ENCODE results near the gene RAB40A.
A peak's percentile ranks its signal among the peaks of the same experiment; 100 is the strongest.

The RAB40A gene

GRCh38 chrX:103519389-103519788 is at the start of gene RAB40A:
RAB40A (minus strand) TSS chrX:103519489; CDS start chrX:103500756, 18,733 bp downstream.
- no peak for DNase-seq

DNA sequence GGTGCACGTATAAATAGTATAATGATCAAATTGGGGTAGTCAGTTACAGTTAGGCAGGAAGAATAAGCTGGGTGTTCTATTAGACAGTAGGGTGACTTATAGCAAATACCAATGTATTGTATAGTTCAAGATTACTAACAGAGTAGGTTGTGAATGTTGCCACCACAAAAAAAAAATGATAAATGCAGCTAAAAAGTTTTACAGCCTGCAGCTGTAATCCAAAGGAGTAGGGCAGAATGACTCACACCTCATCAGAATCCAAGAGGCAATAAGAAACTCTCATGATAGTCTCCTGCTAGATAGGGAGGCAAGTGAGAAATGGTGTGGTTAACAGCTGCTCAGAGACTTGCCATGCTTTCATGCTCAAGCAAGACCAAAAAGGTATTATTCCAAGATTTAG is 46.5 kb upstream of the RAB40A start:
- no peak for DNase-seq

DNA sequence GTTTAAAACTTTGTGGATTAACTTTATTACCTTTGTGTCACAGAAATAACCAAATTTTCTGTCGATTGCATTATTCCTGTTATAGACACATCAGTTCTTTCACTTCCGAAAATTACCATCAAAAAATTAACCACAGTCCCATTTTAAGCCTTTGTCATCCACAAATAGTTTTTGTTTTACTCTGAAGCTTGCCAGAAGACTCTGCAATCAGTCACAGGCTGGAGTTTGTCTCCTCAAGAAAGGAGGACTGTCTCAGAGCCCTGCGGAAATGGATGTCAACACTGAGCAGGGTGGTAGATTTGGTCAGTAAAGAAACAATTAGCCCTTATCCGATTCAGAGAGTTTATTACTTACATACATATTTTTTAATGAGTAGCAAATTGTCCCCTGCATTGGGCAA is 45.9 kb upstream of the RAB40A start:
- no peak for DNase-seq

DNA sequence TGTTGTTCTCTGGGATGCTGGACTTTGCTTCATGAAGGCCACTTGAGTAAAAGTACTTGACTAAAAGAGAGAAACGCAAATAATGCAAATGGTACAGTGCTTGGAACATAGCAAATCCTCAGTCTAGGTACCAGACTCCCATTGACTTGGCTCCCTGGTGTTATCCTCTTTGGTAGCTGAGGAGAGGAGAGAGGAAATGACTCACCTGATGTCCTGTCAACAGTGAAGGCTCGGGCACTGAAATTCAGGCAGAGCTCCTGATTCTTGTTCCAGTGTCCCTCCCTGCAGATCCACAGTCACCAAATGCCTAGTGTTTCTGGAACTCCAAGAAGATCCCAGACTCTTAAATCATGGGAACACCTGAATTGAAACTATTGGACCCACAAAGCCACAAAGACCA is 43.5 kb upstream of the RAB40A start:
- DNase-seq = no peak

DNA sequence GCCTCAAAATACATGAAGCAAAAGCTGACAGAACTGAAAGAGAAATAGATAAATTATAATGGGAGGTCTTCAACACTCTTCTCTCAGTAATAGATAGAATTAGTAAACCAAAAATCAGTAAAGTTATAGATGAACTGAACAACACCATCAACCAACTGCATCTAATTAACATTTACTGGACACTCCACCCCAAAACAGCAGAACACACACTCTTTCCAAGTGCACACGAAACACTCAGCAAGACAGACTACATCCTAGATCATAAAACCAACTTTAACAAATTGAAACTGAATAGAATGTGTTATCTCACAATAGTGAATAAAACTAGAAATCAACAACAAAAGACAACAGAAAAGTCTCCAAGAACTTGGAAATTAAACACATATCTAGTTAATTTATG is 41.0 kb upstream of the RAB40A start:
- DNase-seq = no peak

DNA sequence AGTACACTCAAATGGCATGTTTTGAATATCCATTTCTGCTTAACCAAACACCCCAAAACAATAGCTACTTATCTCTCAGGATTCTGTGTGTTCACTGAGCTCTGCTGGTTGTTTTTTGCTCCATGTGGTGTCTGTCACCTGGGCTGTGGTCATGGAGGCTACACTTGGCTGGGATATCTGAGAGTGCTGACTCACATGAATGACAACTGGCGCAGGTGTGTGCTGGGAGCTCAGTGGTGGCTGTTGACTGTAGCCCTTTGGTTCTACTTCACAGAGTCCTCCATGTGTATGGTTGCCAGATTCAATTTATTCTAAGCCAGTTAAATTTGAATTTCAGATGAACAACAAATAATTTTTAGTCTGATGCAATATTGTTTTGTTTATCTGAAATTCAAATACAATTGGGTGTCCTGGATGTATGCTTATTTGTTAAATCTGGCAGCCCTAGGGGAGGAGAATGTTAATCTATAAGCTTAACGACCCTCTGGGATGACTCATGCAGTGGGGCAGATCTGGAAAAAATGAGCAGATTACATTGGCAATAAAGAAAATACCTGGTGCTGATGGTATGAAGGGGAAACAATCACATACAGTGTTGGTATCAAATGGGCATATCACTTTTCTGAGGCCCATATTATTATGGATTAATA is 37.8 kb upstream of the RAB40A start:
- DNase-seq = peak; percentile 23

GRCh38 chrX:103554687-103555424 is 35.6 kb upstream of the RAB40A start:
- DNase-seq = peak; percentile 65

DNA sequence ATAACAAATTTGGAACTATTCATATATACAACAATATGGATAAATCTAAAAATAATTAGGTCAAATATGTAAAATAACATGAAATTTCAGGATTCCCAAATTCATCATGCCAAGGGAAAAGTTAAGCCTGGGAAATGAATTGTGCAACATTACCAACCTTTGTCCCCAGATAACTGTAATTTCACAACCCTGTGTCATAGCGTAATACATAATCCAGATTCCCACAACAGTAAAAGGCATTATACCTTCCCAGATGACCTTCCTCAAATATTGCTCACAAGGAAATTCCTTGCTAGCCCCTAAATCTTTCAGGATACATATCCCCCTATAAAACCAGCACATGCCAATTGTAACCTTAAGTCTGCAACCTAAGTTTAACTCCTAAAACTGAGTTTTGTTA is 32.9 kb upstream of the RAB40A start:
- no peak for DNase-seq

- DNase-seq = no peak
Observed at GRCh38 chrX:103550415-103551051, 31.2 kb upstream of the RAB40A start.

GRCh38 chrX:103549916-103550315 is 30.6 kb upstream of the RAB40A start:
- no peak for DNase-seq

DNA sequence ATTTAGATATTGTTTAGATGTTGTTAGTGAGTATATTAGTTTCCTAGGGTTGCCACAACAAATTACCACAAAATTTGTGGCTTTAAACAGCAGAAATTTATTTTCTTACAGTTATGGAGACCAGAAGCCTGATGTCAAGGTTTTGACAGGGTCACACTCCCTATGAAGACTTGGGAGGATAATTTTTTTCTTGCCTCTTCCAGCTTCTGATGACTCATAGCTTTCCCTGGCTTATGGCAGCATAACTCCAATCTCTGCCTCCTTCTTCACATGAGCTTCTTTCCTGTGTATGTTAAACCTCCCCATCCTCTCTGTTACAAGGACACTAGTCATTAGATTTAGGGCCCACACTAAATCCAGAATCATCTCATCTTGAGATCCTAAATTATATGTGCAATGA is 20.9 kb upstream of the RAB40A start:
- no peak for DNase-seq

GRCh38 chrX:103539695-103540094 is 20.4 kb upstream of the RAB40A start:
- DNase-seq = no peak

DNA sequence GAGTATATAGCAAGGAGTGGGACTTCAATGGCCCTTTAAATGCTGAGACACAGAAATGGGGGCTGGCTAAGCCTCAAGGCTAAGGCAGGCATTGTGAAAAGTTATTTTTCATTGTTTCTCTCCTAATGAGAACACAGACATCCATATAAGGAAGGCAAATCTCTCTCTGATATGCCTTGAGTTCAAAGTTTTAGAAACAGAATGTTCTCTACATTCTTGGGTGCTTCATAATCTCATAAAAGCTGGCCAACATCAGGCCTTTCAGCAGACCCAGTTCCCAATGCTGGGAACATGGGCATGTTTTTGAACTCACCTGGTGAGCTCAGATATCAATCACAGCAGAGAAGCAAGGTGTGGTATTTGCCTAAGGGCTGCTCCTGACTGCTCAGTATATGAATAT is 19.4 kb upstream of the RAB40A start:
- no peak for DNase-seq

- no peak for DNase-seq
Observed at GRCh38 chrX:103537871-103538387, 18.6 kb upstream of the RAB40A start.

DNA sequence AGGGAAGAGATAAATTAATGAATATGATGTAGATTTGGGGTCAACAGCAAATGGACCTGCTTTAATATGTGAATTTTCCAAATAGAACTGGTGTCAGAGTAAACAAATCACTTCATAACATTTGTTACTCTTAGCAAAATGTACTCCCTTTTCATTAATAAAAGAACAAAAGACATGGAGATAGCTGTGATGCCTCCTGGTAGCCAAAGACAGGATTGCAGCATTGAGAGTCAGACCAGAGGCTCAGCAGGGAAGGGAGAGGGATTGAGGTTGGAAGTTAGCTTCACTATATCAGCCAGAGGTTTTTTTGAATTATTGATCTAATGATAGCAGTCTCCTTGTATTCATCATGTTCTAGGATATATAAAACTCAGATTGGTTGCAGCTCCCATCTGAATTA is 17.4 kb upstream of the RAB40A start:
- no peak for DNase-seq

GRCh38 chrX:103536071-103536470 is 16.8 kb upstream of the RAB40A start:
- no peak for DNase-seq

- no peak for DNase-seq
Observed at GRCh38 chrX:103535206-103535605, 15.9 kb upstream of the RAB40A start.

DNA sequence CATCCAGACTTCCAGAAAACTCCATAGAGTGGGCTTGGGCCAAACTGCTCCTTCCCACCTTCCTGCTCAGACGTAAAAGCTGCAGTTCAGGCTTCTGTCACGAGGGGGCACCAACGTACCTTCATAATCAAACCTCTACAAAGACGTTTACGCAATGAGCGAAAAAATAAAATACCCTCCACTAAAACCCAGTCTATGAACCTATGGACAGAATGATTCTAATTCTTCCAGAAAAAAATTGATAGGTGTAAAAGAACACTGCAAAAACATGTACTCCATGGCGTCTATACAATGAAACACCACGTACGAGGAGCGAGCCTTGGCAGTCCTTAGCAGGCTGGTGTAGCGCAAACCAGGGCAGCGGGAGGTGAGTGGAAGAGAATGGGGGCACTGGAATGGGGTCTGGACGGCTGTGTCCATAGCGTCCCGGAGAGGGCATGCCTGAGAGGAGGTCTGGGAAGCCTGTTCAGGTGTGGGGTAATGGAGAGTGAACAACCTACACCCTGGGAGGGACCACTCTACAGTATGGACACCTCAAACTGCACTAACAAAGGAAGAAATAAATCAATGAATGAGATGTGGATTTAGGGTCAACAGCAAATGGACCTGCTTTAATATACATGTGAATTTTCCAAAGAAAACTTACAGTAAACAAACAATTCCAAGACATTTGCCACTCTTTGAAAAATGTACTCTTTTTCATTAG is 14.4 kb upstream of the RAB40A start:
- DNase-seq = peak; percentile 23

DNA sequence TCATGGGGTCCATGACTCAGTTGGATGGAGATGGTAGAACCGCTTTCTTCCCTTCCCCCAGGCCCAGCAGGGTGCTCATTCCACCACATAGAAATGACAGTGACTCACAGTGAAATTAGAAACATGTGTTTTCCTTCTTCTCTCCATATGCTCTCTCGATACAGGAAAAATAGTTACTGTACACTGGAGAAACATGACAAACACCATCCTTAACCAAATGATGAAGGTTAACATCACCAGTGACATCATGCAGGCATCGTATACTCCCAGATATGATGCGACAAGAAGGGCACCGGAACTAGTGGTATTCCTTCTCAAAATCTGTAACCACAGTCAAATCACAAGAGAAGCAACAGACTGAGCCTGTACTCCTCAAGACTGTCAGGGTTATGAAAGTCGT is 11.7 kb upstream of the RAB40A start:
- DNase-seq = no peak

GRCh38 chrX:103530545-103530944 is 11.3 kb upstream of the RAB40A start:
- no peak for DNase-seq

DNA sequence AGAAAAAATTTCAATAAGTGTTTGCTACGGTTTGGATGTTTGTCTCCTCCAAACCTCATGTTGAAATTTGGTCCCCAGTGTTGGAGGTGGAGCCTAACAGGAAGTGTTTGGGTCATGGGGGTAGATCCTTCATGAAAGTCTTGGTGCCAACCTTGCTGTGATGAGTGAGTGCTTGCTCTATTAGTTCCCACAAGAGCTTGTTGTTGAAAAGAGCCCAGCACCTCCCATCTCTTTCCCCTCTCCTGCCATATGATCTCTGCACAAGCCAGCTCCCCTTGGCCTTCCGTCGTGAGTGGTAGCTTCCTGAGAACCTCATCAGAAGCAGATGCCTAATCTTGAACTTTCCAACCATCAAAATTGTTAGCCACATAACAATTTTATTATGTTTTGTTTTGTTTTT is 10.3 kb upstream of the RAB40A start:
- DNase-seq = no peak

DNA sequence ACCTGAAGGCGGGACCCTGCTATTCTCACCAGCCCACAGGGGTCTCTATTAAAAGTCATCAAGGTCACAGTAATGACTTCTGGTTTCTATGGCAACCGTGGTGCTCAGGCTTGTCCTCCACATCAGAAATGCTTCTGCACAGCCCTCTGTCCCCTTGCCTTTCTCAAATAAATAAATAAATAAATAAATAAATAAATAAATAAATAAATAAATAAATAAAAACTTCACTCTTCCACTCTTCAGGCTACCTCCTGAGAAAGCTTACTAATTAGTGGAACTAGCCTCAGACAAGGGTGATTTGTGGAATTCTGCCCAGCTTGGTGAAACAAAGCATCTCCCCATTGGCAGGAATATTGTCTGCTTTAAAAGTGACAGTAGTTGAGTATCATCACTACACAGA is 5.5 kb upstream of the RAB40A start:
- DNase-seq = no peak

- DNase-seq = no peak
Observed at GRCh38 chrX:103523605-103524004, 4.3 kb upstream of the RAB40A start.
